NCI-H128 (cell line): Measurements from ENCODE around the gene ZNF571.

Experiments
- DNase-seq: peaks from one replicate; lab custom pipeline; 2025; ENCODE audit not compliant: unreplicated experiment; lab: John Stamatoyannopoulos, UW

The ZNF571 gene

DNA sequence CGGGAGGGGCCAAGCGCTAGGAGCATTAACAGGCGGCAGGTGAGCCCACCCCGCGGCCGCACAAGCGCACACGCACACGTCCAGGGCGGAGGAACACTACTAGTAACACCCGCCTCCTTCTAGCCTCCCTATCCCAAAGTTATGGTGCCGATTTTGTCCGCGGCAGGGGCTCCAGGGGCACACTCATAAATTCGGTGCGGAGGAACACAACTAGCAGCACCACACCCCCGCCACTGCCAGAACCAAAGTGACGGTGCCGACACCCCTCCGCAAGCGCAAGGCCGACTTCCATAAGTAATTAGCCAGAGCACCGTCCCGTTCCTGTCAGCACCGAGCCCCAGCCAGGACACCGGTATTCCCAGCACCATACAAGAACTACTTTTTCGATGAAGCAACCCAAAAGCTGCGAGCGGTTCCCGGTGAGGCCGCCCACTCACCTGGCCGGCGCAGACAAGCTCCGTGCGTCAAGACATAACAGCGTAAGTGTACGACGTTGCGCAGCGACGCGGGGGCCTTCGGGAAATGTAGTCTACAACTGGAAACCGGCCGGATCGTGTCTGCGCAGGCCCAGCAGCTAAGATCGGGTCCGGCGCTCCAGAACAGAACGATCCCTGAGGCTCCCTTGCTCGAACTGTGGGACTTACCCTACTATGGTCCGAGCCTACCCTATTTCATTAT lies at the start of gene ZNF571, which contains the start of gene ZNF540:
ZNF571 (minus strand) TSS at position 489 of the 678 bp plus-strand sequence. CDS start 8,116 bp downstream, outside the sequence.
ZNF540 (plus strand) TSS at position 573 of the 678 bp plus-strand sequence. CDS start 3,572 bp downstream, outside the sequence.
- peak; percentile 86 for DNase-seq

DNA sequence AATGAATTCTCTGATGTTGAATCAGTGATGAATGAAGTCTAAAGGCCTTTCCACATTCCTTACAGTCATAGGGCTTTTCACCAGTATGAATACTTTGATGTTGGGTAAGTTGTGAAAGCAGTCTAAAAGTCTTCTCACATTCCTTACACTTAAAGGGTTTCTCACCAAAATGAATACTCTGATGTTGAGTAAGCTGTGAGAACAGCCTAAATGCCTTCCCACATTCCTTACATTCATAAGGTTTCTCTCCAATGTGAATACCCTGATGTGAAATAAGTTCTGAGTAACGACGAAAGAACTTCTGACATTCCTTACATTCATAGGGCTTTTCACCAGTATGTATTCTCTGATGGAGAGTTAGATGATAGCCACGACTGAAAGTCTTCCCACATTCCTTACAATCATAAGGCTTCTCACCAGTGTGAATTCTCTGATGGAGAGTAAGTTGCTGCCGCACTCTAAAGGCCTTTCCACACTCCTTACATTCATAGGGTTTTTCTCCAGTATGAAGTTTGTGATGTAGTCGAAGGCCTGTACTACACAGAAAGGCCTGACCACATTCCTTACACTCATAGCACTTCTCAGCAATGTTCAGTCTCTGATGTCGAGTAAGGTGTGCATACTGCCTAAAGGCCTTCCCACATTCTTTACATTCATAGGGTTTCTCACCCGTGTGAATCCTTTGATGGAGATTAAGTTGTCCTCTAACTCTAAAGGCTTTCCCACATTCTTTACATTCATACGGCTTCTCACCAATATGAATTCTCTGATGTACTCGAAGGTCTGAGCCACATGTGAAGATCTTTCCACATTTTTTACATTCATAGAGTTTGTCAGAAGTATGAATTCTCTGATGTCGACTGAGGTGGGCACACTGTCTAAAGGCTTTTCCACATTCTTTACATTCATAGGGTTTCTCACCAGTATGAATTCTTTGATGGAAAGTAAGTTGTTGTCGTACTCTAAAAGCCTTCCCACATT lies 40.8 kb upstream of the ZNF571 start:
- no peak for DNase-seq

DNA sequence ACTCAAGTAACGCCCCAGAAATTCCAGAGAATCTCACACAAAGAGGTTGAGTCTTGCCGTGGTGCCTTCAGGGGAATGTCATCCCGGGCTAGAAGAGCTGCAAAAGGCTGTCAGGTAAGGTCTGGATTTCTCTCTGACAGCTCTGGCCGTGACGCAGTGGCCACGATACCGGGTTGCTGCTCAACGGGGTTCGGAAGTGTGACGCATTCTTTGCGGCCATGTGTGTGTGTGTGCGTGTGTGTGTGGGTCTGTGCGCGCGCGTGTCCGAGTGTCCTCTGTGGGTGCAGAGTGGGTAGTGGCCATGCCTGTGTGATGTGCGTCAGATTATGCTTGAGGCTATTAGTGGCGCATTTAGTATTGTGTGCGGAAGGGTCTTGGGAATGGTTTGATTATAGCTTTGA lies 390 bp upstream of the ZNF571 start:
- no peak for DNase-seq

DNA sequence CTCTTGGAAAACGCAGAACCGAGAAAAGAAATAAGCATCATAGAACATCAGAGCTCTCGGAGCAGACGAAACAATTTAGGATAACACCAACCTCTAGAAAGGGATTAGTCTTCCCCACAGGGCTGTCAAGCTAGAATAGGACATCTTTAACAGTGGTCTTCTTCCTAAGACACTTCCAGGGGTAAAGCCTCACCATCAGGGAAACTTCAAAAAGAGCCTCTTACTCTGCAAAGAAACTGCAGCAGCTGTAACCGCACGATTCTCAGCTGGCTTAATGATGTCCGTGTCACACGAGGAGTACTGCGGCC lies 642 bp downstream of the ZNF571 start:
- no peak for DNase-seq

DNA sequence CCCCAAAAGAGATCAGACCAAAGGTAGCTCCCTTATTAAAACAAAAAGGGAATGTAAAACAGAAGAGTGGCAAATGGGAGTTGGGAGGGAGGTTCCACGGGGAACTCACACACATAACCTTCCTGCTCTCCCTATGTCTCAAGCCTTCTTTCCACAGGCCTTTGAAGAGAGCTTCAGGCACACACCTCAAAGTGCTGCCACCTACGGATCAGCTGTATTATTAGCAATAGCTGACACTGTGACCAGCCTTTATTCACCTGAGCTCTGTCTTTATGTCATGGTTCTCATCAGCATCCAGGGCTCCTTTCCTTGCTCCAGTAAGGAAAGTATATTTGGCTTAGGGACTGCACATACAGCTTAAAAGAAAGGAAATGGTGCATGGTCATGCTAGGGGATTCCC lies 11.3 kb downstream of the ZNF571 start:
- DNase-seq: no peak

DNA sequence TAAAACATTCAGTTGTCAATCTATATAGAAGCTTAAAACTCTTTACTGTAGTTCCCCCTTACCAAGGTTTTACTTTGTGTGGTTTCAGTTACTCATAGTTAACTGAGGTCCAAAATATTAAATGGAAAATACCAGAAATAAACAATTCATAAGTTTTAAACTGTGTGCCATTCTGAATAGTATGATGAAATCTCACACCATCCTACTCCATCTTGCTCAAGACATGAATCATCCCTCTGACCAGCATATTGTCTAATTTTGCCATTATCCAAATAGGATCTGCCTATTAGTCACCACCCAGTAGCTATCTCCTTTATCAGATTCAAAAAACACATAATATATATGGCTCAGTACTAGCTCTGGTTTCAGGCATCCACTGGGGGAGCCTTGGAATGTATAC lies 22.4 kb downstream of the ZNF571 start:
- no peak for DNase-seq

DNA sequence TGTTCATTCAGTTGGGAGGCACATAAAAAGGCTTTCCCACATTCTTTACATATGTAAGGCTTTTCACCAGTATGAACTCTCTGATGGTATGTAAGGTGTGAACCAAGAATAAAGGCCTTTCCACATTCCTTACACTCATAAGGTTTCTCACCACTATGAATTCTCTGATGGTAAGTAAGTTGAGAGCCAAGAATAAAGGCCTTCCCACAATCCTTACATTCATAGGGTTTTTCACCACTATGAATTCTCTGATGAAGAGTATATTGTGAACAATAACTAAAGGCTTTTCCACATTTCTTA lies 29.3 kb downstream of the ZNF571 start:
- DNase-seq: no peak

DNA sequence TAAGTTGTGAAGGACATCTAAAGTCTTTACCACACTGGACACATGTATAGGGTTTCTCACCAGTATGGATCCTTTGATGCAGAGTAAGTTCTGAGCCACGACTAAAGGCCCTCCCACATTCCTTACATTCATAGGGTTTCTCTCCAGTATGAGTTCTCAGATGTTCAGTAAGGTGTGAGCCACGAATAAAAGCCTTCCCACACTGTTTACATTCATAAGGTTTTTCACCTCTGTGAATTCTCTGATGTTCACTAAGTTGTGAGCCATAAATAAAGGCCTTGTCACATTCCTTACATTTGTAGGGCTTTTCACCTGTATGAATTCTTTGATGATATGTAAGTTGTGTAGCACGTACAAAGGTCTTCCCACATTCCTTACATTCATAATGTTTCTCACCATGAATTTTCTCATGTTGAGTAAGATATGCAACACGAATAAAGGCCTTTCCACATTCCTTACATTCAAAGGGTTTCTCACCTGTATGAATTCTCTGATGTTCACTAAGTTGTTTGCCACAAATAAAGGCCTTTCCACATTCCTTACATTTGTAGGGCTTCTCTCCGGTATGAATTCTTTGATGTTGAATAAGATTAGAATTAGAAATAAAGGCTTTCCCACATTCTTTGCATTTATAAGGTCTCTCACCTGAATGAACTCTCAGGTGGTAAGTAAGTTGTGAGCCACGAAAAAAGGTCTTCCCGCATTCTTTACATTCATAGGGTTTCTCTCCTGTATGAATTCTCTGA lies 29.8 kb downstream of the ZNF571 start:
- DNase-seq: no peak

DNA sequence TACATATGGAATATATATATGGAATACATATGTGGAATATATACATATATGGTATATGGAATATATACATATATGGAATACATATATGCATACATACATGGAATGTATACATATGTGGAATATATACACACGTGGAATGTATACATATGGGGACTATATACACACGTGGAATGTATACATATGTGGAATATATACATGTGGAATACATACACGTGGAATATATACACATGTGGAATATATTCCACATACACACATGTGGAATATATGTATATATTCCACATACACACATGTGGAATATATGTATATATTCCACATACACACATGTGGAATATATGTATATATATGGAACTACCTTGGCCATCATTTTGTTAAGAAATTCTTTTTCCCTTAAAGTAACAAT lies 31.1 kb downstream of the ZNF571 start:
- no peak for DNase-seq

DNA sequence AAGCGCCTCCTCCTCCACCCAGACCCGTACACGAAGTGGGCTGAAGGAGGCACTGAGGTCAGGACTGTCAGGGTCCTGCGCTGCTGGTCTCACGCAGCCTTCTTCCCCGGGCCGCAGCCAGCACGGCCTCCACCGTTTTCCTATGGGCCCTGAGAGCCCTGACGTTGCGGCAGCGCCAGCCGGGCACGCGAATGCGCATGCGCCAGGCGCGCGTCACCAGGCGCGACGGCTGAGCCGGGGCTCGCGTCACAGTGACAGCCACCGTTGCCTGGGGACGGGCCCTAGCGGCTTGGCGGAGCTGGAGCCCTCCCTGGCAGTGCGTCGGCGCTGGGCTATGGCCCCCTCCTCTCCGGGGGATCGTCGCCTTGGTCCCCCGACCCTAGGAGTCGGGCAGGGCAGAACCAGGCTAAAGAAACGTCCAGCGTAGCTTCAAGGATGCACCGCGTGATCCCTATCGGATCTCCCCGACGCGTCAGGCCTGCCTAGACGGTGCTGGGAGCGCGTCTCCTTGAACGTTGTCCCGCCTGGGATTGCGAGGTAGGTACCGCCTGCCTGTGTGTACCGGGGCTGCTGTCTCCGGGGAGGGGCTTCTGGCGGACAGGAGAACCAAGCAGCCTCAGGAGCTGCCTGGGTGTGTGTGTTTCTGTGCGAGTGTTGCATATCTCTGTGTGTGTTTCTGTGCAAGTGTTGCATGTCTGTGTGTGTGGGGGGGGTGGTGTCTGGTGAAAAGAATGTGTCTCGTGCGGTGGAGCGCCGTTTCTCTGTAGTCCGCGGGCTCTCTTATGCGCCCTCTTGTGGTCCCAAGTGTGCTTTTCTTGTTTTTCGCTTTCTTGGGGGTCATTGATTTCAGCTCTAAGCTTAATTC lies 43.2 kb downstream of the ZNF571 start:
- no peak for DNase-seq

DNA sequence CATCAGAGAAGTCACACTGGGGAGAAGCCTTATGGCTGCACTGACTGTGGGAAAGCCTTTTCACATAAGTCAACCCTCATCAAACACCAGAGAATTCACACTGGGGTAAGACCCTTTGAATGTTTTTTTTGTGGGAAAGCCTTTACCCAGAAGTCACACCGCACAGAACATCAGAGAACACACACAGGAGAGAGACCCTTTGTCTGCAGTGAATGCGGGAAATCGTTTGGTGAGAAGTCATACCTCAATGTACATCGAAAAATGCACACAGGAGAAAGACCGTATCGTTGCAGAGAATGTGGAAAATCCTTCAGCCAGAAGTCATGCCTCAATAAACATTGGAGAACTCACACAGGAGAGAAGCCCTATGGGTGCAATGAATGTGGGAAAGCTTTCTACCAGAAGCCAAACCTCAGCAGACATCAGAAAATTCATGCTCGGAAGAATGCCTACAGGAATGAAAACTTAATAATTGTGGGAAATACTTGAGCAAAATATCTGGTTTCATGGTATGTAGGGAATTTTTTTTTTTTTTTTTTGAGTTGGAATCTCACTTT lies 57.1 kb downstream of the ZNF571 start:
- DNase-seq: no peak

DNA sequence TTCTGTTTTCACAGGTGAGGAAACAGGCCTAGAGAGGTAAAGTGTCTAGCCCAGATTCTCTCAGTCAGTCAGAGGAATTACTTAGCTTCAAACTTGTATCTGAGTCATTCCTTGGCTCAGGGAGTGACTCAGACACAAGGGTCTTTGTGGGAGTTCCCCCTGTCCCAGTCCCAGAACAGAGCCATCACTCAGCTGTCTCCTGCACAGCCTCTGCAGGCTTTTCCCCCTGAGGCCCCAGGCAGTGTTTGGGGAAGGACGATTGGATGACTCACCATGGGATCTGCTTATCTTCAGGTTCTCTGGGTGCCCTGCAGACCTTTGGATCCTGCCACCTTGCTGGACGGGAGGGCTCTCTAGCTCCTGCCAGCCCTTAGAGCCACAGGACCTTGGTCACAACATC lies 74.7 kb downstream of the ZNF571 start:
- DNase-seq: no peak
